Metanephros (tissue), 1 donor: ENCODE results near the gene AGK. TPM values are rescaled to one million over a fixed set of nuclear protein-coding genes. Genes with fewer than 3 reads are reported as not detected.

Experiments
- total RNA-seq: library from RNA; depleted of rRNA; stranded (reverse); fragments of >200 nt; gene quantifications from one replicate; pipeline ENCODE4 v1.2.3, GENCODE V29; 2014

The AGK gene
- total RNA-seq: 37.1 TPM

GRCh38 chr7:141551094-141551781, at the start of gene AGK:
Gene AGK, plus strand, starts transcription at chr7:141551410. Its CDS starts 4,057 bp downstream, at chr7:141555467.

GRCh38 chr7:141702047-141702567, 150.9 kb downstream of the AGK start, which contains the start of gene DENND11:
Gene DENND11, minus strand, starts transcription at chr7:141702166. Its CDS starts 13 bp downstream, at chr7:141702153.

Other genes with a start within 250 kb of the AGK start
- gene DENND11, start 150.8 kb downstream of the AGK start, total RNA-seq: 22.2 TPM
- gene WEE2, start 156.9 kb downstream of the AGK start, total RNA-seq: 0.23 TPM
- 68.4 TPM for gene SSBP1, start 186.9 kb downstream of the AGK start, total RNA-seq
- gene TAS2R3, start 212.7 kb downstream of the AGK start, total RNA-seq: 7.1 TPM
- 4.7 TPM for gene TAS2R4, start 225.3 kb downstream of the AGK start, total RNA-seq
- 5.3 TPM for gene TAS2R5, start 238.8 kb downstream of the AGK start, total RNA-seq